PC-3 (cell line): Measurements from ENCODE around the gene TCERG1.

Experiments
- CTCF ChIP-seq: fragments of 300-600 bp; sonication (generic); conservative IDR thresholded peaks from 2 replicates; pipeline ENCODE4 v1.5.1; 2017; ENCODE audit warnings: antibody characterized with exemption, low read depth, mild to moderate bottlenecking, low read length
- EZH2 ChIP-seq: fragments of 300-600 bp; sonication (generic); IDR thresholded peaks from one replicate; pipeline ENCODE4 v1.6.1; 2017; ENCODE audit warnings: antibody characterized with exemption, mild to moderate bottlenecking, low read length; ENCODE audit not compliant: unreplicated experiment

GRCh38 chr5:146538432-146538831, 91.3 kb downstream of the TCERG1 start:
- TF ChIP-seq CTCF (no peak), EZH2 (no peak)
